ENCODE measurements around the gene MESP1.
"Not testable (repeated sequence)": the region's sequence is repeated elsewhere in the genome, so short reads cannot be mapped to it uniquely, and the experiment has no call there.

The MESP1 gene, protein sequence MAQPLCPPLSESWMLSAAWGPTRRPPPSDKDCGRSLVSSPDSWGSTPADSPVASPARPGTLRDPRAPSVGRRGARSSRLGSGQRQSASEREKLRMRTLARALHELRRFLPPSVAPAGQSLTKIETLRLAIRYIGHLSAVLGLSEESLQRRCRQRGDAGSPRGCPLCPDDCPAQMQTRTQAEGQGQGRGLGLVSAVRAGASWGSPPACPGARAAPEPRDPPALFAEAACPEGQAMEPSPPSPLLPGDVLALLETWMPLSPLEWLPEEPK

DNA sequence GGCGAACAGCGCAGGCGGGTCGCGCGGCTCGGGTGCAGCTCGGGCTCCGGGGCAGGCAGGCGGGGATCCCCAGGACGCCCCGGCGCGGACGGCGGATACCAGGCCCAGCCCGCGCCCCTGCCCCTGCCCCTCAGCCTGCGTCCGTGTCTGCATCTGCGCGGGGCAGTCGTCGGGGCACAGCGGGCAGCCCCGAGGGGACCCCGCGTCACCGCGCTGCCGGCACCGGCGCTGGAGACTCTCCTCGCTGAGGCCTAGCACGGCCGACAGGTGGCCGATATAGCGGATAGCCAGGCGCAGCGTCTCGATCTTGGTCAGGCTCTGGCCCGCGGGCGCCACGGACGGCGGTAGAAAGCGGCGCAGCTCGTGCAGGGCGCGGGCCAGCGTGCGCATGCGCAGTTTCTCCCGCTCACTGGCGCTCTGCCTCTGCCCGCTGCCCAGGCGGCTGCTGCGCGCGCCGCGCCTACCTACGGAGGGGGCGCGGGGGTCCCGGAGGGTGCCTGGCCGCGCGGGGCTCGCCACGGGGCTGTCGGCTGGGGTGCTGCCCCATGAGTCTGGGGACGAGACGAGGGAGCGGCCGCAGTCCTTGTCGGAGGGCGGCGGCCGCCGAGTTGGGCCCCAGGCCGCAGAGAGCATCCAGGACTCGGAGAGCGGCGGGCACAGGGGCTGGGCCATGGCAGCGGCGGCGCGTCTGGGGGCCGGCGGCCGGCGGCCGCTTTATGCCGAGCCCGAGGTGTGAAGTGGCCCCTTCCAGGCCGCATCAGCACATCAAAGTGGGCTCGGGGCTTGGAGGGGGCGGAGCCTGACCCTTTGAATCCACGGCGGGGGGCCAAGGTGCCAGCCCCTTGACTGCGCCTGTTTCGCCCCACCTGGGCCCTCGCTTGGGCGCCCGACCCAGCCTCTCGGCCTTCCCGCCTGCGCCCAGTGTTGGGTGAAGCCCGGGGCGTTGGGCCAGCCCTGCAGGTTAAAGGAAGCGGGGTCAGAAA, at the start of gene MESP1:
Gene MESP1, minus strand, starts transcription at position 690 of the 983 bp plus-strand sequence. Its CDS starts 18 bp downstream, at position 672.
- in situ Hi-C loops (cut with MboI; ENCODE audit: low sequenced_read_pairs) = loop anchor here (10.0 kb wide), 1 partner anchor 324 kb away; no protein-coding TSS in a partner anchor

DNA sequence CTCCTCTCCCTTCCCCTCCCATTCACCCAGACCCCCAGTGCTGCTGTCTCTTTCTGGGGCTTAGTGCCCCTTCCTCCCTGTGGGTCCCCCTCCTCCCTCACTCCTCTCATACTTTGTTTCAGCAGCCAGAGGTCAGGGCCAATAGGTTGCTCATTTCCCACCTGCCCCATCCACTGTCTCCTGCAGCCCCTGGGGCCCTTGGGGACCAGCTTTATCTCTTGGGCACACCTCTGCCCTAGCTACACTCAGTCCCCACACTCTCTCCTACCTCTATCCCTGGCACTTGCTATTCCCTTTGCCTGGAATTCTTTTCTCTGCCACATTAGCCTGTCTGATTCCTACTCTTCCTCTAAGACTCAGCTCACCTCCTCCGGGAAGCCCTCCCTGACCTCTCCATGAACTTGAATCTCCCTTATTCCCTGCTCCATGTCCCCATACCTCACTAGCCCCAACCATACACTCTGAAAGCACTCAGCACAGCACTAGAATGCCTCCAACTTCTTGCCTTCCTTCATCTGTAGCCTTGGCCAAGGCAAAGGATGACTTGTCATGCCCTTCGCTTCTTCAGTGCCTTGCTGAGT, 49.0 kb upstream of the MESP1 start:
- in situ Hi-C loops (cut with MboI; ENCODE audit: low sequenced_read_pairs) = no loop called here

DNA sequence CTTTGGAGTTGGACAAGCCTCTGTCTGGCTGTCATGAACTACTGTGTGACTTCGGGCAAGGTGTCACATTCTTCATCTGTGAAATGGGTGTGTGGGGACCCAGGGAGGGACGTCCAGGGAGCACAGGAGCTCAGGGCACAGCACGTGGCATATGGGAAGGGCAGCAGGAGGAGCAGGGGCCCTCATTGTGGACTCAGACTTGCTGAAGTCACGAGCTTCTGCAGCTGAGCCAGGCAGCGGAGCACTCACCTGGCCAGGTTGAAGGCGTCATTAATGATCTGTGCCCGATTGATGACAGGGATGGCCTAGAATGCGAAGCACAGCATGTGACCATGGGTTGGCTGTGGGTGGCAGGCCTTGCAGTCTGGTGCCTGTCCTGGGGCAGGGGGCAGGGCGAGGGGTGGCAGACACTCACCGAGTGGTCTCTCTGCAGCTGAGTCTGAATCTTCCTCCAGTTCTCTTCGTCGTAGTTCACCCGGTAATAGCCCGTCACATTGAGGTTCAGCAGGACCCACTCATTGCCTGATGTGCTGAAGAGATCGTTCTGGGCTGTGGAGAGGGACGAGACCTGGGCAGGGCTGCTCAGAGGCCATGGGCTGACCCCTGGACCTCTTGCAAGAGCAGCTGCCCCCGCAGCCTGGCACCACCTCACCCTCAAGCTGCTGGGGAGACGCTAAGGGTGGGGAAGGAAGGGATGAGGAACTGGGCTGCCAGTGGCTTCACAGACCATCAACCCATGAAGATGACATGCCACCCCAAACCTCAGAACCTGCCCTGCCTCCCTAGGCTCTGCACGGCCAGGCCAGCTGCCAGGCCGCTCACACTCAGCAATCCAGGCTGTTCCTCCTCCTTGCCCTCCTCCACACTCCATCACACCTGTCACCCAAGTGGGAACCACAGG, 48.2 kb upstream of the MESP1 start:
- in situ Hi-C loops (cut with MboI; ENCODE audit: low sequenced_read_pairs) = no loop called here

DNA sequence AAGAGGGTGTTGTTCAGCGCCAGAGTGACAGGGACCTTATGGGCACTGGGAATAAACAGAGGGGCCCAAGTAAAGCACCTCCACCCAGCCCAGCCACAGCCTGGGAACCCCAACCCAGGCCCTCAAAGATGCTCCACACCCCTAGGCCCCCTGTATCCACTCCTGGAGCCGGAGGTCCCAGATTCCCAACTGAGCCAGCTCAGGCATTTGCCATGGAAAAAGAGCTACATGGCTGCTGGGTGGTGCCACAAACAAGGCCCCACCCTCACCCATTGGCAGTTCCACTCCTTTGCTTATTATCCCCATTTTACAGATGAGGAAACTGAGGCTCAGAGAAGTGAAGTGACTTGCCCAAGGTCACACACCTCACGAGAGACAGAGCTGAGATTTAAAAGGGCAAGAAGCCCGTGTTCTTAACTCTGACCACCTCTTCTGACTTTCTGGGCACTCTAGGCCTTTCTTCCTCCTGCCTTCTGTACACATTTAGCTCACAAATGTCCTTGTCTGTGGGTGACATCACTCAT, 46.7 kb upstream of the MESP1 start:
- in situ Hi-C loops (cut with MboI; ENCODE audit: low sequenced_read_pairs) = no loop called here

DNA sequence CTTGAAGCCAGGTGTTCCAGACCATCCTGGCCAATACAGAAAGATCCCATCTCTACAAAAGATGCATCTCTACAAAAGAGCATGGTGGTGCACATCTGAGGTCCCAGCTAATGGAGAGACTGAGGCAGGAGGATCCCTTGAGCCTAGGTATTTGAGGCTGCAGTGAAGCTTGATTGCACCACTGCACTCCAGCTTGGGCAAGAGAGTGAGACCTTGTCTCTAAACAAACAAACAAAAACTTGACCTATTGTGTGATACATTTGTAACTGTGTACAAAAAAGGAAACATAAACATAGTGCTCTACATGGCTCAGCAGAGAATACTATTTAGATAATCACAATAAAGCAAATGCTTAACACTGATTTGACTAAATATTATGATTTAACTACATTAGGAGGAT, 44.9 kb upstream of the MESP1 start:
- in situ Hi-C loops (cut with MboI; ENCODE audit: low sequenced_read_pairs) = no loop called here

DNA sequence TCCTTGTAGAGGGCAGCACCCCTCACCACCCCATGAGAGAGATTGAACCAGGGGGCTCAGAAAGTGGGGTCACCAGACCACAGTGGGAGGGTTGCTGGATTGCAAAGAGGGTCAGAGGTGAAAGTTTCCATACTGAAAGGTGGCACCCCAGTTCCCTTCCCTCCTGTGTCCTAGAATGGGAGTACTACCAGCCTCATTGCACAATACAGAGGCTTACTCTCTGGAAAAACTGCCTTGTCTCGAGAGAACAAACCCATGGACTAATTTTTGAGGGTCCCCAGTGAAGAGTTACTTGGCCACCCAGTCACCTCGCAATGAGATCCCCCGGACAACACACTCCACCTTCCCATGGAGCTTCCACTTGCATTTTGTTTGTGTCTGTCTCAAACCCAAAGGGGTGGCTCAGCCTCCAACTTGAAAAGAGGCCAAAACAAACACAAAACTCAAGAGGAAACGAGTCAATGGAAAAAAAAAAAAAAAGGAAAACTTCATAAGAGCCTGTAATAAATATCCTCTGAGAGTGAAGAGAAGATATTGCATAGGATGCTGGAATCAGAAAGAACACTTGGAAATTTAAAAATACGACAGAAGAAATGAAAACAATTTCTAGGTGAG, 43.7 kb upstream of the MESP1 start:
- in situ Hi-C loops (cut with MboI; ENCODE audit: low sequenced_read_pairs) = no loop called here

DNA sequence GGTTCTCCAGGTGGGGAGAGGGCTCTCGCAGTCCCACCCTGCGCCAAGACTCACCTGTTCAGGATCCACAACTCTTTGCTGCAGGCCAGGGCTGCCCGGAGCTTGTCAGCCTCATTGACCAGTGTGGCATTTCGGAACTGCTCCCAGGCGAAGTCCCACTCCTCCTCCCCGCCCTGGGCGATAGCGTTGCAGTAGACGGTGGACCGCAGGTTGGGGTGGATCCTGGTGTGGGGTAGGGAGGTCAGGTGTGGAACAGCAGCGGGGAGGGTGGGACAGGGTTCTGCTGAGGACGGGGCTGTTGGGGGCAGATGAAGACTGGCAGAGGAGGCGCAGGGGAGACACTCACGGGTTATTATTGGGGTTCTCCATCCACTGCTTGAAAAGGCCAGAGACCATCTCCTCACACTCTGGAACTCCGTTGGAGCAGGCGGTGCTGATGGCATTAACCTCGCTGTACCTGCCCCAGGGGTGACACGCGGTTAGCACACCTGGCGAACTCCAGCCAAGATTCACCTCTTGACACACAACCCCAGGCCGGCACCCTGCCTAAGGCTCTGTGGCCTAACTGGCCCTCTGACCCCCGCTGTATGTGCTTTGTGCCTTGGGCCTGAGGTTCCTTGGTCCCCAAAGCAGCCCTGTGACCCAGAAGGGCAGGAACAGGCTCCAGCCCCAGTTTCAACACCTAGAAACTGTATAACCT, 41.2 kb upstream of the MESP1 start:
- in situ Hi-C loops (cut with MboI; ENCODE audit: low sequenced_read_pairs) = no loop called here

DNA sequence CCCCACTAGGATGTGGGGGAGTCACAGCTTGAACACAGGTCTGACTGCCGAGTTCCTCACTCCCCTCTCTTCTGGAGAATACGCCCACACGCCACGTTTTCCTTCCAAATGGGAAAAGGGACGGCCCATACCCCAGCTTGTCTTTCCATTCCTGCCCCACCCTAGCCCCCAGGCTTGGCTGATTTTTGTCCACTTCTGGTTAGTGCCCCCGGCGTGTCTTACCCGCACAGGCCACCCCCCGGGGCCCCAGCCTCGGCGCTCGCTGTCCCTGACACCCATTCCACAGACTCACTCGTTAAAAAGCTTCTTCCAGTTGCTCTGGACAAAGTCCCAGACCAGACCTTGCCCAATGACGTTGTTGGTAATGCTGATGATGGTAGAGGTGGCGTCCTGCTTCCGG, 39.6 kb upstream of the MESP1 start:
- in situ Hi-C loops (cut with MboI; ENCODE audit: low sequenced_read_pairs) = no loop called here

DNA sequence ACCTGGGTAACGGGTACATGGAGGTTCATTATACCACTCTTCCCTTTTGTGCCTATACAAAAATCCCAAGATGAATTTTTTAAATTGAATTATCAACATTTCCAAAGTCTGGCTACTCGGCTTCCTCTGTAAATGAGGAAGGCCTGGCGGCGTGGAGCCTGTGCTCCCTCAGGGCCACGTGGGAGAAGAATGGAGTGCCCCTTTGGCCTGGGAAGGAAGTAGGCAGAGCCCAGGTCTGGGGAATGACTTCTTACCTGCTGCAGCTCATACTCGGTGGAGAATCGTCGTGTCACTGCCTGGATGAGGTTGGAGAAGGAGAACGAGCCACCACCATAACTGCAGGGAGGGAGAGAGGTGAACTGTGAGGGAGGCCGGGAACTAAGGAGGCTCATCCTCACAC, 39.2 kb upstream of the MESP1 start:
- in situ Hi-C loops (cut with MboI; ENCODE audit: low sequenced_read_pairs) = no loop called here

DNA sequence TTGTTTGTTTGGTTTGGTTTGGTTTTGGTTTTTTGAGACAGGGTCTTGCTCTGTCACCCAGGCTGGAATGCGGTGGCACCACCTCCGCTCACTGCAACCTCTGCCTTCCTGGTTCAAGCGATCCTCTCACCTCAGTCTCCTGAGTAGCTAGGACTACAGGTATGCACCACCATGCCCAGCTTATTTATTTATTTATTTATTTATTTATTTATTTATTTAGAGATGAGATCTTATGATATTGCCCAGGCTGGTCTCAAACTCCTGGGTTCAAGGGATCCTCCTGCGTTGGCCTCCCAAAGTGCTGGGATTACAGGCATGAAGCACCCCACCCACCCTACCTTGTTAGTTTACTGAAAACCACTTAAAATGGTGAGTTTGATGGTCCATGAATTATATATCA, 37.5 kb upstream of the MESP1 start:
- in situ Hi-C loops (cut with MboI; ENCODE audit: low sequenced_read_pairs) = not testable (repeated sequence)

DNA sequence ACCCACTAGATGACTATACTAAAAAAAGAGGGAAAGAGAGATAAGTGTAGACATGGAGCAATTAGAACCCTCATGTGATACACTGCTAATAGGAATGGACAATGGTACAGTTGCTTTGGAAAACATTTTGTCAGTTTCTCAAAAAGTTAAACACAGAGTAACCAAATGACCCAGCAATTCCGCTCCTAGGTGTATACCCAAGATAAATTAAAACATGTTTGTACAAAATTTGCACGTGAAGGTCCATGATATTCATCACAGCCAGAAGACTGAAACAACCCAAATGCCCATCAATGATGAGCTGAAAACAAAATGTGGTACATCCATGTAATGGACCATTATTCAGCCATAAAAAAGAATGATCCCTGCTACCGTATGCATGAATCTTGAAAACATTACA, 36.9 kb upstream of the MESP1 start:
- in situ Hi-C loops (cut with MboI; ENCODE audit: low sequenced_read_pairs) = no loop called here

DNA sequence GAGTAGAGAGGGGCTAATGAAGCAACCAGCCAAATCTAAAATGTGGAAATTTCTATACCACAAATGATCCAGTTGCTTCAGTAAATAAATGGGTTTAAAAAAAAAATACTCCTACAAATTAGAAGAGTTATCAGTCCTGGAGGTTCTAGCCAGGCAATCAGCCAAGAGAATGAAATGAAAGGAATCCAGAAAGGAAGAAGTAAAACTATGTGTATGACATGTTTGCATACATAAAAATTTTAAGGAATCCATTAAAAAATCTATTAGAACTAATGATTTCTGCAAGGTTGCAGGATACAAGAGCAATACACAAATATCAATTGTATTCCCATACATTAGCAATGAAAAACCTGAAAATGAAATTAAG, 34.7 kb upstream of the MESP1 start:
- in situ Hi-C loops (cut with MboI; ENCODE audit: low sequenced_read_pairs) = no loop called here

DNA sequence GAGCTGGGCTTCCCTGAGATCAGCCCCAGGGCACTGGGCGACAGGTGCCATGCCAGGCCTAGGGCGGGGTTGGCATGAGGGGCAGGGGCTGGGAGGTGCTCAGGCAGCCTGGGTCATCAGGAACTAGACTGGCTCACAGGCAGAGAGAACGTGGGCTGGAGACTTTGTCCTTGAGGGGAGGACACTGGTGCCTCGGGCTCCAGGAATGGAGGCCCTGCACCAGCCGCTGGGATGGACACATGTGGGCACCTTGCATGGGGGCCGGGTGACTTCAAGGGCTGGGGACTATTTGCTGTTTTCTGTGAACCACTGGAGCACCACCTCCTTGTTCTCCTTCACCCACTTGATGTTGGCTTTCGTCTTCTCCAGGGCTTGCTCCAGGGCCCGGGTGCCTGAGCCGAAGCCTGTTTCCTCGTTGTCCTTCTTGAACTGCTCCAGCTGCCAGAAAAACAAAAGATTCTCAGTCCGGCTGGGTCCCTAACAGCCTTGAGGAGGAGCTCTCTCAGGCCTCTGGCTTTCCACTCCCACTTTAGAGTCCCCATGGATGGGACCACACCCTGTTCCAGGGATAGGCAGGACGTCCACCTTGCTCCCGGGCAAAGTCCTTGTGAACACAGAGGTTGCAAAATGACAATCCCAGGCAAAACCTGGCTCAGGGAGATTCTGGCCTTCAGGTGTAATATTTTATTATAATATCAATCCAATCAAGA, 34.2 kb upstream of the MESP1 start:
- in situ Hi-C loops (cut with MboI; ENCODE audit: low sequenced_read_pairs) = no loop called here

DNA sequence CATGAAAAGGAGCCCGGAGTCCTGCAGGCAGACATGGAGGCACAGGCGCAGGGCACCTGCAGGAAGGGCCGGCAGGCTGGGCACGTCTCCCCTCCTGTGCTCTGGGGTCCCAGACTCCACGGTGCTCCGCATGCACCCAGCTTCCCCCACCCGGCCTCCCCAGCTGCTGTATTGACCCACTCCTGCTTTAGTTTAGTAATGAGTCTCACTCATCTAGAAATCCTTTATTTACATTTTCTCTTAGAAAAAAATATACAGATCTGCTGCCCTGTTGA, 33.6 kb upstream of the MESP1 start:
- in situ Hi-C loops (cut with MboI; ENCODE audit: low sequenced_read_pairs) = no loop called here

DNA sequence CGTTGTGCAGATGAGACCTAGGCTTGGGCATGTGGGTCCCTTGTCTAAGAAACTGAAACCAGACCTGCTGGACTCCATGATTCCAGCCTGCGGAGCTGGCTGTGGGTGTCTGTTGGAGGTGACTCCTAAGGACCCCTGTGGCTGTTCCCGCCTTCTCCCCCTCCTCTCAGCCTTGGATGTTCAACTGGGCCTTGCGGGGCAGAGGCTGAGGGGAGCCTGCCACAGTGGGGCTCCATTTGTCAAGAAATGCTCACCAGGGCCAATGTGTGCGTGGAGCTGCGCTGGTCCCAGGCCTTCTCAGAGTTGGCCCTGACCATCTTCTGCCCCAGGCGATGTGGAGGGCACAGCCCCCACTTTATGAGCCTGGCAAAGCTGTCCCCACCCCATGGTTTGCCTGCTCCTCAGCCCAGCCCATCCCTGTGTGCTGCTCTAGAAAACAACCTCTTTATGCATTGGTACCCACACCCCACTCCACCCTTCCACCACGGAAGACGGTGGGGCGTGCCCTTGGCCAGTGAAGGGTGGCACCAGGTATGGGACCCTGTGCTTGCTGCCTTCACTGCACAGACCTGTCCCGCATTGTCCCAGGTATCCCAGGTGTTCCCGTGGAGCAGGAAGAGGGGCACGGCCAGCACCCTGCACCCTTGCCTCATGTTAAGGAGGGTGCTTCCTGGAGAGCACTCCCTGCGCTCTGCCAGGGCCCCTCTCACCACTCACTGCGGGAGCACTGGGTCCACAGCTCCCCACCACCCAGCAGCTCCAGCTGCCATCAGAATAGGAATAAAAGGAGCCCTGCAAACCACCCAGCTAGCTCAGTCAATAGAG, 33.0 kb upstream of the MESP1 start:
- in situ Hi-C loops (cut with MboI; ENCODE audit: low sequenced_read_pairs) = no loop called here

DNA sequence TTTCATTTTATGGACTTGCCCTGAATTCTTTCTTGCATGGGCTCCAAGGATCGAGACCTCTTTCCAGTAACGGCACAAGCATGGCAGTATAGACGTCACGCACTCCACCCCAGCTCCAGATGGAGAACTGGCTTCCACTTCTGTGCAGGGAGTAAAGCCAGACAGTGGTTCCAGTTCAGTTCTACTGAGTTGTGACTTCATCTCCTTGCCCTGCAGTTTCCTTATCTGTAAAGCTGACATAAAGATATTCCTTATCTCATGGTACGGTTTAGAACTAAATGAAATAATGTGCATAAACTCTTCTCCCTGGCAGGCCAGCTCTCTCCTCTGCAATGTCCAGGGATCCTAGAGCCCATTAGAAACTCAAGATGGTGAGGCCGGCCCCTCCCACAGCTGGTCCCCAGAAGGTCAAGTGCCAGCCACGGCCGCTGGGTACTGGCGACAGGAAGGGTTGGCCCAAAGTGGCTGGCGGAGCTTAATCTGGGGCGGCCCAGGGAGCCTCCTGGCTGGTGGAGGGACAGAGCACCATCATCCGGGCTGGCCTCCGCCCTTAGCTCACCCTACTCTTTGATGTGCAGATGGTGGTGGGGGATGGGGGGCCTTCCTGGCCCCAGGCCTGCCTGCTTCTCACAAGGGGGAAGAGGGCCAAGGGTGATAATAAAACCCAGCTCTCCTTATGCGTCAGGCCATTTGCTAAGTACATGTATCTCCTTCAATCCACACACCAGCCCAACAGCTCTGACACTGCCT, 32.2 kb upstream of the MESP1 start:
- in situ Hi-C loops (cut with MboI; ENCODE audit: low sequenced_read_pairs) = no loop called here

DNA sequence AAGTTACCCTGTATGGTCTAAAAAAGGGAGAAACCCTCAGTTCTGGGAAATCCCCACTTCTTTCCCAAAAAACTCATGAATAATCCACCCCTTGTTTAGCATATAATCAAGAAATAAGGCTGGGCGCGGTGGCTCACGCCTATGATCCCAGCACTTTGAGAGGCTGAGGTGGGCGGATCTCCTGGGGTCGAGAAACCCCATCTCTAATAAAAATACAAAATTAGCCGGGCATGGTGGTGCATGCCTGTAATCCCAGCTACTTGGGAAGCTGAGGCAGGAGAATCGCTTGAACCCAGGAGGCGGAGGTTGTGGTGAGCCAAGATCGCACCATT, 31.5 kb upstream of the MESP1 start:
- in situ Hi-C loops (cut with MboI; ENCODE audit: low sequenced_read_pairs) = not testable (repeated sequence)

Measured in HL-60/S4 (cell line).